NCI-H526 (cell line): ENCODE data around the gene RAX2.
"Not testable (repeated sequence)": the region's sequence is repeated elsewhere in the genome, so short reads cannot be mapped to it uniquely, and the experiment has no call there.

ENCODE experiments used
- DNase-seq, 2 experiments: peaks; one replicate each; lab custom pipeline; 2025; lab: John Stamatoyannopoulos, UW

RAX2 gene

GRCh38 chr19:3771906-3772455 lies at the start of gene RAX2:
RAX2 (minus strand) TSS chr19:3772228; CDS start chr19:3771742, 486 bp downstream.
- no peak for DNase-seq

- DNase-seq, result peak in 1 of 2 experiments; percentile 53
These were observed 49.1 kb upstream of the RAX2 start for GRCh38 chr19:3821156-3821555.

GRCh38 chr19:3819989-3820388 lies 48.0 kb upstream of the RAX2 start:
- DNase-seq, result no peak

GRCh38 chr19:3818918-3819317 lies 46.9 kb upstream of the RAX2 start:
- DNase-seq, result no peak

GRCh38 chr19:3818466-3818865 lies 46.4 kb upstream of the RAX2 start:
- no peak for DNase-seq

GRCh38 chr19:3817761-3818160 lies 45.7 kb upstream of the RAX2 start:
- DNase-seq, result no peak

- no peak for DNase-seq
These were observed 44.7 kb upstream of the RAX2 start for GRCh38 chr19:3816566-3817218.

GRCh38 chr19:3816148-3816547 lies 44.1 kb upstream of the RAX2 start:
- not testable (repeated sequence) for DNase-seq

- DNase-seq, result no peak
These were observed 42.6 kb upstream of the RAX2 start for GRCh38 chr19:3814648-3815047.

- DNase-seq, result no peak
These were observed 41.7 kb upstream of the RAX2 start for GRCh38 chr19:3813473-3814392.

- DNase-seq, result peak in 1 of 2 experiments; percentile 46
These were observed 38.8 kb upstream of the RAX2 start for GRCh38 chr19:3810708-3811355.

GRCh38 chr19:3809881-3810707 lies 38.1 kb upstream of the RAX2 start:
- DNase-seq, result peak; percentile 76 to 89

- no peak for DNase-seq
These were observed 36.6 kb upstream of the RAX2 start for GRCh38 chr19:3808420-3809143.

GRCh38 chr19:3807574-3808354 lies 35.7 kb upstream of the RAX2 start:
- DNase-seq, result no peak

- no peak for DNase-seq
These were observed 35.1 kb upstream of the RAX2 start for GRCh38 chr19:3807131-3807480.

GRCh38 chr19:3805859-3806258 lies 33.8 kb upstream of the RAX2 start:
- DNase-seq, result no peak

GRCh38 chr19:3804429-3804828 lies 32.4 kb upstream of the RAX2 start:
- DNase-seq, result no peak

GRCh38 chr19:3803986-3804385 lies 32.0 kb upstream of the RAX2 start:
- no peak for DNase-seq

- no peak for DNase-seq
These were observed 31.3 kb upstream of the RAX2 start for GRCh38 chr19:3803114-3803888.
